ENCODE measurements around the gene PBRM1.

Gene PBRM1

DNA sequence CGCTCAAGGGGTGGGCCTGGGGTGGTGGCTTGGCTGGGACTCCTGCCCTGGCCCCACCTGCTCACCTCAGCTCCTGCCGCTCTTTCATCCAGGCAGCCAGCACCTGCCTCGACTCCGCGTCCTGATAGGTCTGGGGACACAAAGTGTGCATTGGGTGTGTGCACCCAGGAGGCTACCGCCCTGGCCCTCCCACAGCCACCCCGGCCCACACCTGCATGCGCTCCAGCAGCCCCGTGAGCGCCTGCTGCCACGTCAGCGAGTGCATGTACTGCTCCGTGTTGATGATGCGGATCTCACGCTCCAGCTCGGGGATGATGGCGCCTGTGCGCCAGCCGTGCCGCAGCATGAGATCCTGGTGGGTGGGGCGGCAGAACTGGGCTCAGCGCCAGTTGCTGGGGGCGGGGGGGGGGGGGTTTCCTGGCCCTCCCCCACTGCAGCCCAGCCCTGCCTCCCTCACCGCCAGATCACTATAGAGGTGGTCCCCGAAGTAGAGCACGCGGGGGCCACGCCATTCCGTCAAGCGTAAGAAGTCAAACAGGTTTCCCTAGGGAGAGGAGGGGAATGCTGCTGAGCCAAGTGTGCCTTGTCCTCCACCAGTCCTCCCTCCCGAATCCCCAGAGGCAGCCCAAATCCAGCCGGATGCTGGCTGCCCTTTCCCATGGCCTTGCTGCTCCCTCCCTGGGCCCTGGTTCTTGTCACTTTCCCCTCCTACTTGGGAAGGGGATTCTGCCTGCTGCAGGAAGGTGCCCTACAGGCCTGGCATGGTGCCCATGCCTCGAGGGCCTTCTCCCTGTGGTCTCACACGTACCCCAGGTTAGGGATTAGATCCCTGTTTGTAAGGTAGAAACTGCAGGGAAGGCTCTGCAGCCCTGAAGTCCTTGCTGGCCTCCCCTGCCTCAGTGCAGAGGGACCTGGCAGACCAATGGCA, 160.7 kb downstream of the PBRM1 start:
- DNase-seq (ENCODE audit: low read depth), result no peak

DNA sequence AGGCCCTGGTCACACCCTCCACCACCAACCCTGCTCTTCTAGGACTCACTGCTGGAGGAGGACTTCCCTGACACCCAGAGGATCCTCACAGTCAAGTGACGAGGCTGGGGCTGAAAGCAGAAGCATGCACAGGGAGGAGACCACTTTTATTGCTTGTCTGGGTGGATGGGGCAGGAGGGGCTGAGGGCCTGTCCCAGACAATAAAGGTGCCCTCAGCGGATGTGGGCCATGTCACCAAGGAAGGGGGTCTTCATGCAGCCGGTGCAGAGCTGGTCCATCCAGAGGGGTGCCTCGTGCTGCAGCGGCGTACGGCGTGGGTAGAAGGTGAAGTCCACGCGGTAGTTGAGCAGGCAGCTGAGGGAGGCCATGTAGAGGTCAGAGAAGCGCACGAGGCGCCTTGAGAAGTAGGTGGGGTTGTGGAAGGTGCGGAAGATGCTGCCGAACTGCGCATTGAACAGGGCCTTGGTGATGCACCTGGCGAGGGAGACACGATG, 161.4 kb downstream of the PBRM1 start:
- no peak for DNase-seq (ENCODE audit: low read depth)

DNA sequence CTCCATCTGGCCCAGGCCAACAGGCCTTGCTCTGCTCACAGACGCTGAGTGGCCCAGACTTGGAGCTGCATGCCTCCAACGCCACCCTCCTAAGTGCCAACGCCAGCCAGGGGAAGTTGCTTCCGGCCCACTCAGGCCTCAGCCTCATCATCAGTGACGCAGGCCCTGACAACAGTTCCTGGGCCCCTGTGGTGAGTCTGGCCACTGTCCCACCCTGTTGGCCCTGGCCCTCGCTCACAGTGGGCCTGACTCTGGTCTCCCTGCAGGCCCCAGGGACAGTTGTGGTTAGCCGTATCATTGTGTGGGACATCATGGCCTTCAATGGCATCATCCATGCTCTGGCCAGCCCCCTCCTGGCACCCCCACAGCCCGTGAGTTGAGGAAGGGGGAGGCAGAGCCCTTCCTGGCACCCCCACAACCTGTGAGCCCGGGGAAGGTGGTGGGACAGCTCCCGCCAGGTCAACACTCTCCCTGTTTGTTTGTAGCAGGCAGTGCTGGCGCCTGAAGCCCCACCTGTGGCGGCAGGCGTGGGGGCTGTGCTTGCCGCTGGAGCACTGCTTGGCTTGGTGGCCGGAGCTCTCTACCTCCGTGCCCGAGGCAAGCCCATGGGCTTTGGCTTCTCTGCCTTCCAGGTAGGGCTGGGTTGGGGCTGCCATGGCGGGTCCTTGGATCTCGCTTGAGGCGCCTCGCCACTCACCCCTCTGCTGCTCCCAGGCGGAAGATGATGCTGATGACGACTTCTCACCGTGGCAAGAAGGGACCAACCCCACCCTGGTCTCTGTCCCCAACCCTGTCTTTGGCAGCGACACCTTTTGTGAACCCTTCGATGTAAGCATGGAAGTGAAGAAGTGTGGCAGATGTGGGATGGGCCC, 162.1 kb downstream of the PBRM1 start:
- DNase-seq (ENCODE audit: low read depth), result no peak

DNA sequence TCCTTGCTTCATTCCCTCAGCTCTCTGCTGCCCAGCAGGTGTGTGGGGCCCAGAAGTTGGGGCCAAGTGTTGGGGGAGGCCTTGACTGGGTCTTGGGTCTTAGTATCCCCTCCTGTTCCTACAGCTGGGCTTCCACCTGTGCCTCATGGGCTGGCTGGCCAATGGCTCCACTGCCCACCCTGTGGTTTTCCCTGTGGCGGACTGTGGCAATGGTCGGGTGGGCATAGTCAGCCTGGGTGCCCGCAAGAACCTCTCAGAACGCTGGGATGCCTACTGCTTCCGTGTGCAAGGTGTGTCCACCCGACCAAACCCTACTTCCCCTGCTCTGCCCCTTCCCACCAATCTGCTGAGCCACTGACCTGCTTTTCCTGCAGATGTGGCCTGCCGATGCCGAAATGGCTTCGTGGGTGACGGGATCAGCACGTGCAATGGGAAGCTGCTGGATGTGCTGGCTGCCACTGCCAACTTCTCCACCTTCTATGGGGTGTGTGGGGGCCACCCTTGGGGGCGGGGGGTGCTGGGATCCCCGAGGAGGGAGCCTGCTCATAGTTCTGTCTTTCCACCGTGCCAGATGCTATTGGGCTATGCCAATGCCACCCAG, 163.0 kb downstream of the PBRM1 start:
- no peak for DNase-seq (ENCODE audit: low read depth)

DNA sequence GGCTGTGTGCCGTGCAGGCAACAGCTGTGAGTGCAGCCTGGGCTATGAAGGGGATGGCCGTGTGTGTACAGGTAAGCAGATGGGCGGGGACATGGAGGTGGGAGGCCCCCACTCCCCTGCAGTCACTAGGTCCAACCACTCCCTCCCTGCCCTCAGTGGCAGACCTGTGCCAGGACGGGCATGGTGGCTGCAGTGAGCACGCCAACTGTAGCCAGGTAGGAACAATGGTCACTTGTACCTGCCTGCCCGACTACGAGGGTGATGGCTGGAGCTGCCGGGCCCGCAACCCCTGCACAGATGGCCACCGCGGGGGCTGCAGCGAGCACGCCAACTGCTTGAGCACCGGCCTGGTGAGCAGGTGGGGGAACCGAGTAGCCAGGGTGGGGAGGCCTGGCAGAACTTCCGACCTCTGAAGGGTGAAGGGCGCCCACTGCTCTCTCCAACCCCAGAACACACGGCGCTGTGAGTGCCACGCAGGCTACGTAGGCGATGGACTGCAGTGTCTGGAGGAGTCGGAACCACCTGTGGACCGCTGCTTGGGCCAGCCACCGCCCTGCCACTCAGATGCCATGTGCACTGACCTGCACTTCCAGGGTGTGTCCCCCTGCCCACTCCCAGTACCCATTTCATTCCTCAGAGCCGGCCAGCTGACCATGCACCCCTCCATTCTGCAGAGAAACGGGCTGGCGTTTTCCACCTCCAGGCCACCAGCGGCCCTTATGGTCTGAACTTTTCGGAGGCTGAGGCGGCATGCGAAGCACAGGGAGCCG, 163.6 kb downstream of the PBRM1 start:
- no peak for DNase-seq (ENCODE audit: low read depth)

DNA sequence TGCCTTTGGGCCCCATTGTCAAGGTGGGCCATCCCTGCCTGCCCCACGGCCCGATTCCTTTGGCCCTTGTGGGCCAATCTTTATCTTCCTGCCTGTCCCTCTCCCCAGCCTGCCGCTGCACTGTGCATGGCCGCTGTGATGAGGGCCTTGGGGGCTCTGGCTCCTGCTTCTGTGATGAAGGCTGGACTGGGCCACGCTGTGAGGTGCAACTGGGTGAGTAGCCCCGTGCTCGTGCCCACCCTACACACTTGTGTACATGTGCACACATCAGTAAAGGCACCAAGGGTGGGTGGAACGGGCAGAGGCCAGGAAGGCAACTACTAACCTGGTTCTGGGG, 164.3 kb downstream of the PBRM1 start:
- DNase-seq (ENCODE audit: low read depth), result no peak

DNA sequence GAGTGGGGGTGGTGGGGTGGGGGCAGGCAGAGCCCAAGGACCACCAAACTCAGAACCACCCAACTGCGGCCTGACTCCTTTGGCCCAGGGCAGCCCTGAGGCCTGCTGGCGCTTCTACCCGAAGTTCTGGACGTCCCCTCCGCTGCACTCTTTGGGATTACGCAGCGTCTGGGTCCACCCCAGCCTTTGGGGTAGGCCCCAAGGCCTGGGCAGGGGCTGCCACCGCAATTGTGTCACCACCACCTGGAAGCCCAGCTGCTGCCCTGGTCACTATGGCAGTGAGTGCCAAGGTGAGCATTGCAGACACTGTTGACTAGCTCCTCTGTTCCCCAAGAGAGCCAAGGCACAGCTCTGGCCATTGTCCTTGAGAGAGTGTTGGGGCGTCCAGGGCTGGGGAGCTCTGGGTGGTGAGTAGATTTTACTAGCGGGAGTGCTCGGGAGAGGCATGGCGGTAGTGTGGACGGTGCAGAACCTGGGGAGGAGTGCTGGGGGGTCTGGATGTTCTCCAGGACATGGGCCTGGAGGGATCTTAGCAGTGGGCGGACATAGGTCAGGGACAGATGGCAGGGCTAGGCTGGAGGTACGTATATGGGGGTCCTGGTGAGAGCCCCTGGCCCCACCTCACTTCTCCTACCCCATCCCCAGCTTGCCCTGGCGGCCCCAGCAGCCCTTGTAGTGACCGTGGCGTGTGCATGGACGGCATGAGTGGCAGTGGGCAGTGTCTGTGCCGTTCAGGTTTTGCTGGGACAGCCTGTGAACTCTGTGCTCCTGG, 164.8 kb downstream of the PBRM1 start:
- DNase-seq (ENCODE audit: low read depth), result no peak

DNA sequence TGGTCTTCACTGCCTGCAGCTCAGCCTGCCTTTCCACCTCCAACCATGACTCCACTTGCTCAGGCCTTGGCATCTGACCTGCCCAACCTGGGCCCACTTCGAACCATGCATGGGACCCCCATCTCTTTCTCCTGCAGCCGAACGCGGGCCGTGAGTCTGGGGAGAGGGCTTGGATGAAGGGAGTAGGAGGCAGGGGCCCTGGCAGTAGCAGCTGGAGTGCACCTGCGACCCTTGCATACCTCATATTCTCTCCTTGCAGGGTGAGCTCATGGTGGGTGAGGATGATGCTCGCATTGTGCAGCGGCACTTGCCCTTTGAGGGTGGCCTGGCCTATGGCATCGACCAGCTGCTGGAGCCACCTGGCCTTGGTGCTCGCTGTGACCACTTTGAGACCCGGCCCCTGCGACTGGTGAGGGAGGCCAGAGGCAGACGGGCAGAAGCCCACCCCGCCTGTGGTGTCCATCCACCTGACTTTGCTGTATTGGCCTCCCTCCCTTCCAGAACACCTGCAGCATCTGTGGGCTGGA, 165.5 kb downstream of the PBRM1 start:
- no peak for DNase-seq (ENCODE audit: low read depth)

DNA sequence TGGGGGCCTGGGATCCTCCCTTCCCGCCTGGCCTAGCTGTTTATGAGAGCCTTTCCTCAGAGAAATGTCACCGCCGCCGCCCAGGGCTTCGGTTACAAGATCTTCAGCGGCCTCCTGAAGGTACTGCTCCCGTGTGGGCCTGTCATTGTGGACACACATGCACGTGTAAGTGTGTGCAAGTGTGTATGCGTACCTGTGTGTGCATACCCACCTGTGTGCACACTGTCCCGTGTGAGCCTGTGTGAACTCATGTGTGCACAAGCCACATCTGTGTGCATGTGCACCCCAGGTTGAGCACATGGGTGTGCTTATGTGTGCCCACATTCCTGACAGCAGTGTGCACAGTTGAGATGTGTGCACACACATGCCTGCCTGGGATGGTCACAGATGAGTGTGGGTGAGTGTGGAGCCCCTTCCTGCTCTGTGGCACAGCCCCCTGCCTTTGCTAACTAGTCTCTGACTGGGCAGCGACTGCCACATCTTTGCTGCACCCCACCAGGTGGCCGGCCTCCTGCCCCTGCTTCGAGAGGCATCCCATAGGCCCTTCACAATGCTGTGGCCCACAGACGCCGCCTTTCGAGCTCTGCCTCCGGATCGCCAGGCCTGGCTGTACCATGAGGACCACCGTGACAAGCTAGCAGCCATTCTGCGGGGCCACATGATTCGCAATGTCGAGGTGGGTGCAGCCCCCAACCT, 166.1 kb downstream of the PBRM1 start:
- no peak for DNase-seq (ENCODE audit: low read depth)

DNA sequence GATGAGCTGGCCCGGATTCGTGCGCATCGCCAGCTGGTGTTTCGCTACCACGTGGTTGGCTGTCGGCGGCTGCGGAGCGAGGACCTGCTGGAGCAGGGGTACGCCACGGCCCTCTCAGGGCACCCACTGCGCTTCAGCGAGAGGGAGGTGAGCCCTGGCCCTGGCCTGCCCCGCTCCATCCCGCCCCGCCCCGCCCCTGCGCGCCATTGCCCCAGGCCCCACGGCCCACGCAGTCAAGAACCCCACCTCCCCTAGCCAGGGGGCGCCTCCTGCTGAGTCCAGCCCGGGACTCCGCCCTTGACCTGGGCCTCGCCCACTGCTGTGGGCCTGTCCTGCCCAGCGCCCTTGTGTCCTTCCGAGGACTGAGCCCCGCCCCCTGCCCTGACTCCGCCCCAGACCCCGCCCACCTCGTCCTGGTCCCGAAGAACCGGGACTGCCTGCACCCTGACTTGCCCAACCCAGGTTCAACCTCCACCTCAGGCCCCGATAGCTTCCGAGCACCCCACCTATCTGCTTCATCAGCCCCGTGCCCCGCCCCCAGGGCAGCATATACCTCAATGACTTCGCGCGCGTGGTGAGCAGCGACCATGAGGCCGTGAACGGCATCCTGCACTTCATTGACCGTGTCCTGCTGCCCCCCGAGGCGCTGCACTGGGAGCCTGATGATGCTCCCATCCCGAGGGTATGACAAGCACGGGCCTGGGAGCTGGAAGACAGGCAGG, 166.8 kb downstream of the PBRM1 start:
- no peak for DNase-seq (ENCODE audit: low read depth)

DNA sequence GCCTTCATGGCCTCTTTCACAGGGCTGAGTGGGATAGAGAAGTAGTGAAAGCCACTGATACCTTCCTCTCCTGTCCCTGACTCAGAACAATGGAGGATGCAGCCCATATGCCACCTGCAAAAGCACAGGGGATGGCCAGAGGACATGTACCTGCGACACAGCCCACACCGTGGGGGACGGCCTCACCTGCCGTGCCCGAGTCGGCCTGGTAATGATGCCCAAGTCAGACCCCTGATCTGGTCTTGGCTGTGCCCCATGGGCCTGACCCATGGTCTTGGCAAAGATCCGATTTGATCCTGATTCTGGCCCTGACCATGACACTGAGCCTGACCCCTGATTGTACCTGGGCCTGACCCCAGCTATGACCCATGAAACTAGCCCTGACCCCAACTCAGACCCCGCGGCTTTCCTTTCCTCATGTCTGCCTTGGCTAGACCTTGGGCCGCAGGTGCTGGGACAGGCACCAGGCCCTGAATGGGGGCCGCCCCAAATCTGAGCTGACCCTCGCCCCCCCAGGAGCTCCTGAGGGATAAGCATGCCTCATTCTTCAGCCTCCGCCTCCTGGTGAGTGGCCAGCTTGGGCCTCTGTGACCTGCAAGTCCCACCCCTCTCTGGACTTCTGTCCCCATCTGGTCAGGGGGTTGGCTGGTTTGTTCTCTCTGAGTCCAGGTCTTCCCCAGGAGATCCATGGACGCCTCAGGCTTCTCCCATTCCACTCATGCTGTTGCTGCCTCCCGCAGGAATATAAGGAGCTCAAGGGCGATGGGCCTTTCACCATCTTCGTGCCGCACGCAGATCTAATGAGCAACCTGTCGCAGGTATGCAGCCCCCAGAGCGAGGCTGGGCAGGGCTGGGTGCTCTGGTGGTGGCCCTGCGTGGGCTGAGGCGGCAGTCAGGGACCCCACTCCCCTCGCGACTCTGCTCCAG, 167.7 kb downstream of the PBRM1 start:
- no peak for DNase-seq (ENCODE audit: low read depth)

DNA sequence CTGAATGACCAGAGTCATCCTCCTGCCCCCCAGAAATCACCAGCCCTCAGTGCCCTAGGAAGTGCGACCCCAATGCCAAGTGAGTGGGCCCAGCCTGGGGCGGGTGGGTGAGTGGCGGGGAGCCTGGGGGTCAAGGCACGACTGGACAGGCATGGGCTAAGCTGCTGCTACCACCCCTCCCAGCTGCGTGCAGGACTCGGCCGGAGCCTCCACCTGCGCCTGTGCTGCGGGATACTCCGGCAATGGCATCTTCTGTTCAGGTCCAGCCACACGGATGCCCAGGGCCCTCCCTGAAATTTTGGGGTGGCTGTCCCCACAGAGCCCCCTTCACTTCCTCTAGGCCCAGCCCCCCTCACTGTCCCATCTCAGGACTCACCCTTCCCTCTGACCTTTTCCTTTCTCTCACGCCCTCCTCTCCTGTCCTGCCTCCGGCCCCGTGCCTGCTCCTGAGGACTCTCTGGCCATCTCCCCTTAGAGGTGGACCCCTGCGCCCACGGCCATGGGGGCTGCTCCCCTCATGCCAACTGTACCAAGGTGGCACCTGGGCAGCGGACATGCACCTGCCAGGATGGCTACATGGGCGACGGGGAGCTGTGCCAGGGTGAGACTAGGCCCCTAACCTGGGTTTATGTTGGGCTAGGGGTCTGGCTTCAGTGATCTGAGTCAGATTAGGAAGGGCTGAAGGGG, 169.1 kb downstream of the PBRM1 start:
- DNase-seq (ENCODE audit: low read depth), result no peak

DNA sequence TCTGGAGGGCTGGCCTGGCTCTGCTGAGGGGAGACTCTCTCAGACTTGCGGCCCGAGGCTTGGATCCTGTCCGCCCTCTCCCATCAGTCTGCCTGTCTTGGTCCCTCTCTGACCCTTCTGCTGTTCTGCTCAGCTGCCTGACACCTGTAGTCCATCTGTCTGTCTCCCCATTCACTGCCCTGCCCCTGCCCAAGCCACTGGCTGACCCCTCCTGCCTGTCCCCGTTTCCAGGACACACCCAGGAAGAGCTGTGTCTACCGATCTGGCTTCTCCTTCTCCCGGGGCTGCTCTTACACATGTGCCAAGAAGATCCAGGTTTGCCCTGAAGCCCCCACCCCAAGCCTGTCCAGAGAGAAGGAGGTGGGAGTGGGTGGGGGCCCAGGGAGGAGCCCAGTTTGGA, 170.5 kb downstream of the PBRM1 start:
- no peak for DNase-seq (ENCODE audit: low read depth)

DNA sequence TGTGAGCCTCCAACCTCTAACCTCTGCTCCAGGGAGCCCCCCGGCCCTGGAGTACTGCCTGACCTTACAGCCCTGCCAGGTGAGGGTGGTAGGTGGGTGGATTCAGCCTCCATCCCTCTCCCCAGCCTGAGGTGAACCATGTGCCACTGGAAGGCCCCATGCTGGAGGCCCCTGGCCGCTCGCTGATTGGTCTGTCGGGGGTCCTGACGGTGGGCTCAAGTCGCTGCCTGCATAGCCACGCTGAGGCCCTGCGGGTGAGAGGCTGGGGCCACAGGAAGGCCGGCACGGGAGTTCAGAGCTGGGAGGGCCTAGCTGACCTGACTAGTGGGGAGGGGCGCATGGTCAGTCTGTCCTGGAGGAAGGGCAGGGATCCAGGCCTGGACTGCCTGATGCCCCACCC, 171.1 kb downstream of the PBRM1 start:
- no peak for DNase-seq (ENCODE audit: low read depth)

DNA sequence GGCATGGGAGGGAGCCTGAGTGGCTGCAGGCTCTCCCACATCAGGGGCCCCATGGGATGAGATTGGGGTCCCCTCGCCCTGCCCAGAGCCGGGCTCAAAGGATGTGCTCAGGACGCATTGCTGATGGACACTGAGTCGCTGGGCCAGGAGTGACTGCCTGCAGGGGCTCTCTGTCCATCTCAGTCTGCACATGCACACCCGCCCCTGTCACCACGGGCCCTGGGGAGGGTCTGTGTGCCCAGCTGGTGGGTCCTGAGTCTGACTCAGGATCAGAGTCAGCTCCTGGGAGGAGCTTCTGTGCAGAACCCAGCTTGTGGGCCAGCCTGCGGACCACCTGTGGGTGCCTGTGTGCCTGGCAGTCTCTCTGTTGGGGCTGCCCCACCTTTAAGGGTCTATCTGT, 172.4 kb downstream of the PBRM1 start:
- no peak for DNase-seq (ENCODE audit: low read depth)

DNA sequence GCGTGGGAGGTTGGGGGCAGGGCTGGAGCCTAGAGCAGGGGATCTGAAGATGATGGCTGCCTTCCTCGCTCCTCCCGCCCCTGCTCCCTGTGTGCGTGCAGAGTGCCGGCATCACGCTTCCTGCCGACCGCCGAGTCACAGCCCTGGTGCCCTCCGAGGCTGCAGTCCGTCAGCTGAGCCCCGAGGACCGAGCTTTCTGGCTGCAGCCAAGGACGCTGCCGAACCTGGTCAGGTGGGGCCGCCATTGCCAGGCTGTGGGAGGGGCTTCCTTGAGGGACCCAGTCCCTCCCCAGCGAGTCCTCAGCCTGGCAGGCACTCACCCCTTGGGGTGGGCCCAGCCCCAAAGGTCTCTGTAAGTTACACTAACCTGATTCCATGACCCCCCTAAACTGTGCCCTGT, 173.0 kb downstream of the PBRM1 start:
- DNase-seq (ENCODE audit: low read depth), result no peak

DNA sequence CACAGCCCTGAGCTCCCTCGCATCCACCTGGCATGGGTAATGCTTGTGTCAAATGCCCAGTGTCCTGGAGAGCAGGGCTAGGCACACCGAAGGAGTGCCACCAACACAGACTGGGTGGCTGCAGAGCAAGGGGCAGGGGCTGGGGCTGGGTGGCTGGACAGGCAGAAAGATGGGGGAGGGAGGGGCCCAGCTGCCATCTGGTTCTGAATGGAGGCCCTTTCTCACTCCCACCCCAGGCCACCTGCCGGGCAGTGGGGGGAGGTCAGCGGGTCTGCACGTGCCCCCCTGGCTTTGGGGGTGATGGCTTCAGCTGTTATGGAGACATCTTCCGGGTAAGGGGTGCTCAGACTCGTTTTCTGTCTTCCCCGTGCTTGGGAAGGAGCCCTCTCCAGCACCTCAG, 173.6 kb downstream of the PBRM1 start:
- no peak for DNase-seq (ENCODE audit: low read depth)

DNA sequence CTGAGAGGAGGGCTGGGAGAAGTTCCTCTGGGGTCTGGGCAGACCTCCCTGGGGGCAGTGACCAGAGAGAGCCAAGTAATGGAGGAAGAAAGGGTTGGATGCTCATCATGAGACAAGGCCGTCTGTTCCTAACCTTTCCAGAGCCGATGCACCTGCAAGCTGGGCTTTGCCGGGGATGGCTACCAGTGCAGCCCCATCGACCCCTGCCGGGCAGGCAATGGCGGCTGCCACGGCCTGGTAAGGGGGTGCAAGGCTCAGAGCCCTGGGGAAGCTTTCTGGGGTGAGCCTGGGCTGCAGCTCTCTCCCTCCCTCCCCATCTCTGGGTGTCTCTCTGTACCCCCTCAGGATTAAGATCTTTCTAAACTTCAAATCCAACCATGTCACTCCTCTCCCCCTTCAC, 174.2 kb downstream of the PBRM1 start:
- DNase-seq (ENCODE audit: low read depth), result no peak
